HepG2 (cell line): ENCODE data around the gene DQX1. TPM values are rescaled to one million over a fixed set of nuclear protein-coding genes. Genes with fewer than 3 reads are reported as not detected.

Source experiments
- AHDC1 ChIP-seq: sonication (generic); formaldehyde crosslinking; IDR thresholded peaks from 2 replicates; pipeline ENCODE4 v1.5.1; 2020; ENCODE audit warnings: mild to moderate bottlenecking, missing genetic modification reagents, borderline replicate concordance
- HNRNPL ChIP-seq: fragments of 200-400 bp; formaldehyde crosslinking; IDR thresholded peaks from 2 replicates; pipeline ENCODE4 v1.6.1; 2017; ENCODE audit warnings: mild to moderate bottlenecking, low read depth, low read length
- MAZ ChIP-seq, 2 experiments: sonication (generic) in 1 of 2; formaldehyde crosslinking in 1 of 2; IDR thresholded peaks; 2 replicates each; pipeline versions ENCODE4 v1.5.0 to v1.6.1; 2012 to 2020; ENCODE audit warnings: low read depth in 2 of 2, mild to moderate bottlenecking in 2 of 2, borderline replicate concordance in 1 of 2, improper control_type of control experiment in 1 of 2, low read length in 1 of 2, missing genetic modification reagents in 1 of 2, moderate library complexity in 1 of 2
- NAIF1 ChIP-seq: sonication (generic); formaldehyde crosslinking; IDR thresholded peaks from 2 replicates; pipeline ENCODE4 v1.5.0; 2020; ENCODE audit warnings: mild to moderate bottlenecking, missing genetic modification reagents, borderline replicate concordance
- NFAT5 ChIP-seq: sonication (generic); formaldehyde crosslinking; IDR thresholded peaks from 2 replicates; pipeline ENCODE4 v1.4.0; 2020; ENCODE audit warnings: missing genetic modification reagents
- SMARCE1 ChIP-seq: fragments of 450-650 bp; IDR thresholded peaks from 2 replicates; pipeline ENCODE4 v1.6.1; 2017; ENCODE audit warnings: borderline replicate concordance
- ZNF143 ChIP-seq: sonication (generic); formaldehyde crosslinking; IDR thresholded peaks from 2 replicates; pipeline ENCODE4 v1.4.0; 2020; ENCODE audit warnings: missing genetic modification reagents
- polyA plus RNA-seq, 8 experiments: library from polyadenylated mRNA; depleted of rRNA in 3 of 8; stranded (reverse) in 7 of 8; unstranded in 1 of 8; fragments of >200 nt; fragmentation: Illumina TruSeq in 4 of 8; extraction: Trizol in 4 of 8; gene quantifications; 2 replicates each; pipeline versions ENCODE4 v1.2.1 to v1.2.3, GENCODE V29; 2011 to 2016; ENCODE audit warnings: low read depth in 4 of 8, missing spikeins in 1 of 8, mixed read lengths in 1 of 8; ENCODE audit not compliant: insufficient read depth in 1 of 8
- total RNA-seq, 5 experiments: library from RNA; depleted of rRNA; stranded (reverse); fragments of >200 nt; fragmentation: Illumina TruSeq; extraction: Trizol; gene quantifications; 2 replicates each; pipeline ENCODE4 v1.2.3, GENCODE V29; 2016; ENCODE audit warnings: low read depth in 1 of 5
- TF ChIP-seq, protein P1 (sequence below): sonication (generic); formaldehyde crosslinking; IDR thresholded peaks from 2 replicates; pipeline ENCODE4 v1.8.0; 2022; ENCODE audit warnings: mild to moderate bottlenecking, missing genetic modification reagents; ENCODE audit not compliant: insufficient replicate concordance
- TF ChIP-seq, protein P2 (sequence below): sonication (generic); formaldehyde crosslinking; IDR thresholded peaks from 2 replicates; pipeline ENCODE4 v1.9.0; 2021; ENCODE audit warnings: missing genetic modification reagents, mild to moderate bottlenecking, borderline replicate concordance
- TF ChIP-seq, protein P3 (sequence below): sonication (generic); formaldehyde crosslinking; IDR thresholded peaks from 2 replicates; pipeline ENCODE4 v1.4.0; 2020; ENCODE audit warnings: missing genetic modification reagents, borderline replicate concordance

Gene DQX1
- total and polyA plus RNA-seq, 2 of the 13 experiments (the other 11 are each of a cell fraction or from before 2014, with no cell fraction given), result 27.6 to 89.8 TPM

DNA sequence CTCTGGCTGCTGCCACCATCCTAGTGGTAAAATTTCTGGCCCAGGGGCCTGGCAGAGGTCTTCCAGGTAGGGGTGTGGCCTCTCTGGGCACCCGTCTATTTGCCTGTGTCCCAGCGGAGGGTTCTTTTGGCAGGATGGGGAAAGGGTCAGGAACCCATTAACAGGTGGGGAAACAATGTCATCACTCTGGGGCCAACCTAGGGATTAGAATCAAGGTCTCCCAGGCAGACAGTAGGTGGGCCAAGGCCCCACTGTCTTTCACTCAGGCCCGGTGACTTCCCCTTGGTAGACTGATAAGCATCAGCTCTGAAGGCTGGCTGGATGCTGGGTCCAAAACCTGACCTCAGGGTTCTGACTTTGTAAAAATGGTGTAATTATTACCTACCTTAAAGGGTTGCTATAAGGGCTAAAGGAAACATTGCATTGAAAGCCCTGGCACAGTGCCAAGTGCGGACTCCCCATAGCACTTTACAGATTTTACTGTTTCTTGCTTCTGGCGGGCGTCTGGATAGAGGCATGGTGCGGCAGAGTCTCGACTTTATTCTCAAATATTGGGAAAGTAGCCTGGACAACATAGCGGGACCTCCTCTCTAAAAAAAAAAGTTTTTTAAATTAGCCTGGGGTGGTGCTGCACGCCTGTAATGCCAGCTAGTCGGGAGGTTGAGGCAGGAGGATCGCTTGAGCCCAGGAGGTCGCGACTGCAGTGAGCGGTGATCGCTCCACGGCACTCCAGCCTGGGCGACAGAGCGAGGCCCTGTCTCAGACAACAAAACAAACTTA, 28.8 kb downstream of the DQX1 start (continued):
- TF ChIP-seq NFAT5 (CRISPR knock-in tag) (no peak; the same call in 1 of the 2 replicates), AHDC1 (CRISPR knock-in tag) (peak; percentile 14; the same call in 1 of the 2 replicates), ZNF143 (CRISPR knock-in tag) (no peak), HNRNPL (no peak), SMARCE1 (no peak), MAZ (IDR thresholded peaks at IDR 0.05; ENCODE audit: borderline replicate concordance, low read depth, low read length) (no peak), MAZ (CRISPR knock-in tag; IDR thresholded peaks at IDR 0.05; ENCODE audit: low read depth) (no peak; the same call in 1 of the 2 replicates), NAIF1 (CRISPR knock-in tag) (no peak)
- TF ChIP-seq, protein P1, sequence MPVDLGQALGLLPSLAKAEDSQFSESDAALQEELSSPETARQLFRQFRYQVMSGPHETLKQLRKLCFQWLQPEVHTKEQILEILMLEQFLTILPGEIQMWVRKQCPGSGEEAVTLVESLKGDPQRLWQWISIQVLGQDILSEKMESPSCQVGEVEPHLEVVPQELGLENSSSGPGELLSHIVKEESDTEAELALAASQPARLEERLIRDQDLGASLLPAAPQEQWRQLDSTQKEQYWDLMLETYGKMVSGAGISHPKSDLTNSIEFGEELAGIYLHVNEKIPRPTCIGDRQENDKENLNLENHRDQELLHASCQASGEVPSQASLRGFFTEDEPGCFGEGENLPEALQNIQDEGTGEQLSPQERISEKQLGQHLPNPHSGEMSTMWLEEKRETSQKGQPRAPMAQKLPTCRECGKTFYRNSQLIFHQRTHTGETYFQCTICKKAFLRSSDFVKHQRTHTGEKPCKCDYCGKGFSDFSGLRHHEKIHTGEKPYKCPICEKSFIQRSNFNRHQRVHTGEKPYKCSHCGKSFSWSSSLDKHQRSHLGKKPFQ (CRISPR knock-in tag), result no peak
- TF ChIP-seq, protein P2, sequence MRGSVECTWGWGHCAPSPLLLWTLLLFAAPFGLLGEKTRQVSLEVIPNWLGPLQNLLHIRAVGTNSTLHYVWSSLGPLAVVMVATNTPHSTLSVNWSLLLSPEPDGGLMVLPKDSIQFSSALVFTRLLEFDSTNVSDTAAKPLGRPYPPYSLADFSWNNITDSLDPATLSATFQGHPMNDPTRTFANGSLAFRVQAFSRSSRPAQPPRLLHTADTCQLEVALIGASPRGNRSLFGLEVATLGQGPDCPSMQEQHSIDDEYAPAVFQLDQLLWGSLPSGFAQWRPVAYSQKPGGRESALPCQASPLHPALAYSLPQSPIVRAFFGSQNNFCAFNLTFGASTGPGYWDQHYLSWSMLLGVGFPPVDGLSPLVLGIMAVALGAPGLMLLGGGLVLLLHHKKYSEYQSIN (CRISPR knock-in tag), result no peak
- TF ChIP-seq, protein P3, sequence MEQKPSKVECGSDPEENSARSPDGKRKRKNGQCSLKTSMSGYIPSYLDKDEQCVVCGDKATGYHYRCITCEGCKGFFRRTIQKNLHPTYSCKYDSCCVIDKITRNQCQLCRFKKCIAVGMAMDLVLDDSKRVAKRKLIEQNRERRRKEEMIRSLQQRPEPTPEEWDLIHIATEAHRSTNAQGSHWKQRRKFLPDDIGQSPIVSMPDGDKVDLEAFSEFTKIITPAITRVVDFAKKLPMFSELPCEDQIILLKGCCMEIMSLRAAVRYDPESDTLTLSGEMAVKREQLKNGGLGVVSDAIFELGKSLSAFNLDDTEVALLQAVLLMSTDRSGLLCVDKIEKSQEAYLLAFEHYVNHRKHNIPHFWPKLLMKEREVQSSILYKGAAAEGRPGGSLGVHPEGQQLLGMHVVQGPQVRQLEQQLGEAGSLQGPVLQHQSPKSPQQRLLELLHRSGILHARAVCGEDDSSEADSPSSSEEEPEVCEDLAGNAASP (CRISPR knock-in tag), result peak; percentile 21; the same call in 1 of the 2 replicates
